HAP-1 (cell line): ENCODE results near the gene ANTXR2.

Experiments used
- DNase-seq, 2 experiments: peaks; one replicate each; pipeline ENCODE4 v3.0.0-alpha.2; 2016 to 2020; ENCODE audit warnings: low spot score in 2 of 2
- H3K27me3 ChIP-seq: fragments of 250-450 bp; sonication (Bioruptor Pico); 2 replicates; pipeline ENCODE4 v1.5.1; 2020; ENCODE audit warnings: low read depth, mild to moderate bottlenecking, moderate library complexity
- H3K36me3 ChIP-seq: fragments of 250-450 bp; sonication (Bioruptor Pico); replicated peaks from 2 replicates; pipeline ENCODE4 v1.5.1; 2020; ENCODE audit warnings: mild to moderate bottlenecking
- H3K4me1 ChIP-seq: fragments of 250-450 bp; sonication (Bioruptor Pico); 2 replicates; pipeline ENCODE4 v1.5.1; 2020; ENCODE audit warnings: mild to moderate bottlenecking
- H3K4me3 ChIP-seq: fragments of 250-450 bp; sonication (Bioruptor Pico); 2 replicates; pipeline ENCODE4 v1.5.1; 2020; ENCODE audit warnings: mild to moderate bottlenecking, moderate library complexity
- H3K9me3 ChIP-seq: fragments of 250-450 bp; sonication (Bioruptor Pico); 2 replicates; pipeline ENCODE4 v1.5.1; 2020; ENCODE audit warnings: mild to moderate bottlenecking, moderate library complexity
- in situ Hi-C: fragments of 300-500 bp; cut with MboI; formaldehyde crosslinking; loops from 3 replicates; pipeline ENCODE4 v1.14.3; 2020; ENCODE audit warnings: low sequenced_read_pairs, inconsistent platforms, mixed read lengths

Gene ANTXR2

GRCh38 chr4:79883290-79883689 is 189.7 kb downstream of the ANTXR2 start:
- Histone ChIP-seq H3K4me1 (no peaks in the 10 kb centered on the region), H3K27me3 (no peaks in the 10 kb centered on the region; the same call in 1 of the 2 replicates), H3K36me3 (no peaks in the 10 kb centered on the region), H3K4me3 (no peak overlapping the region), H3K9me3 (no peaks in the 10 kb centered on the region)
- in situ Hi-C loops = no loop called here
- no peak for DNase-seq

- Histone ChIP-seq H3K4me1 (no peaks in the 10 kb centered on the region), H3K4me3 (no peak overlapping the region), H3K27me3 (no peaks in the 10 kb centered on the region; the same call in 1 of the 2 replicates), H3K36me3 (no peaks in the 10 kb centered on the region), H3K9me3 (0 out of 2 replicates have a peak, but pooled peaks cover 2% of the 10 kb centered on the region)
- in situ Hi-C loops = no loop called here
- no peak for DNase-seq
These were observed 190.2 kb downstream of the ANTXR2 start for GRCh38 chr4:79882806-79883205.

GRCh38 chr4:79881407-79881806 is 191.6 kb downstream of the ANTXR2 start:
- no peaks in the 10 kb centered on the region; the same call in 1 of the 2 replicates for H3K4me1 ChIP-seq
- 0 out of 2 replicates have a peak, but pooled peaks cover 3% of the 10 kb centered on the region for H3K9me3 ChIP-seq
- no peaks in the 10 kb centered on the region; the same call in 1 of the 2 replicates for H3K27me3 ChIP-seq
- in situ Hi-C loops = no loop called here
- no peak for DNase-seq
- H3K36me3 ChIP-seq = no peaks in the 10 kb centered on the region
- no peak overlapping the region for H3K4me3 ChIP-seq

GRCh38 chr4:79877511-79877910 is 195.5 kb downstream of the ANTXR2 start:
- Histone ChIP-seq H3K36me3 (no peaks in the 10 kb centered on the region), H3K9me3 (0 out of 2 replicates have a peak, but pooled peaks cover 3% of the 10 kb centered on the region), H3K4me1 (no peaks in the 10 kb centered on the region; the same call in 1 of the 2 replicates), H3K27me3 (no peaks in the 10 kb centered on the region), H3K4me3 (no peak overlapping the region)
- in situ Hi-C loops = no loop called here
- no peak for DNase-seq

- Histone ChIP-seq H3K4me1 (no peaks in the 10 kb centered on the region; the same call in 1 of the 2 replicates), H3K27me3 (no peaks in the 10 kb centered on the region), H3K36me3 (no peaks in the 10 kb centered on the region), H3K9me3 (0 out of 2 replicates have a peak, but pooled peaks cover 3% of the 10 kb centered on the region), H3K4me3 (no peak overlapping the region)
- in situ Hi-C loops = no loop called here
- no peak for DNase-seq
These were observed 197.6 kb downstream of the ANTXR2 start for GRCh38 chr4:79875344-79875899.

GRCh38 chr4:79874197-79874596 is 198.8 kb downstream of the ANTXR2 start:
- Histone ChIP-seq H3K36me3 (no peaks in the 10 kb centered on the region), H3K4me3 (no peak overlapping the region), H3K4me1 (no peaks in the 10 kb centered on the region; the same call in 1 of the 2 replicates), H3K9me3 (0 out of 2 replicates have a peak, but pooled peaks cover 3% of the 10 kb centered on the region), H3K27me3 (no peaks in the 10 kb centered on the region)
- in situ Hi-C loops = no loop called here
- no peak for DNase-seq

GRCh38 chr4:79872738-79873137 is 200.3 kb downstream of the ANTXR2 start:
- no peak for DNase-seq
- no peak overlapping the region for H3K4me3 ChIP-seq
- no peaks in the 10 kb centered on the region; the same call in 1 of the 2 replicates for H3K4me1 ChIP-seq
- in situ Hi-C loops = no loop called here
- no peaks in the 10 kb centered on the region for H3K27me3 ChIP-seq
- H3K36me3 ChIP-seq = no peaks in the 10 kb centered on the region
- H3K9me3 ChIP-seq = 0 out of 2 replicates have a peak, but pooled peaks cover under 1% of the 10 kb centered on the region

- Histone ChIP-seq H3K27me3 (no peaks in the 10 kb centered on the region), H3K36me3 (no peaks in the 10 kb centered on the region), H3K4me3 (no peak overlapping the region), H3K4me1 (no peaks in the 10 kb centered on the region), H3K9me3 (no peaks in the 10 kb centered on the region)
- in situ Hi-C loops = no loop called here
- DNase-seq = no peak
These were observed 201.1 kb downstream of the ANTXR2 start for GRCh38 chr4:79871961-79872360.

- in situ Hi-C loops = no loop called here
- Histone ChIP-seq H3K27me3 (no peaks in the 10 kb centered on the region), H3K9me3 (no peaks in the 10 kb centered on the region), H3K4me3 (no peak overlapping the region), H3K4me1 (no peaks in the 10 kb centered on the region), H3K36me3 (no peaks in the 10 kb centered on the region)
- no peak for DNase-seq
These were observed 203.3 kb downstream of the ANTXR2 start for GRCh38 chr4:79869597-79870237.

- no peak for DNase-seq
- no peaks in the 10 kb centered on the region for H3K9me3 ChIP-seq
- in situ Hi-C loops = no loop called here
These were observed 207.8 kb downstream of the ANTXR2 start for GRCh38 chr4:79865201-79865597.

GRCh38 chr4:79864500-79865200 is 208.4 kb downstream of the ANTXR2 start:
- Histone ChIP-seq H3K27me3 (no peaks in the 10 kb centered on the region), H3K9me3 (no peaks in the 10 kb centered on the region), H3K36me3 (no peaks in the 10 kb centered on the region), H3K4me3 (no peak overlapping the region), H3K4me1 (no peaks in the 10 kb centered on the region)
- no peak for DNase-seq
- in situ Hi-C loops = no loop called here

More at GRCh38 chr4:79865201-79865597, 207.8 kb downstream of the ANTXR2 start:
- H3K36me3 ChIP-seq = no peaks in the 10 kb centered on the region
- no peaks in the 10 kb centered on the region for H3K27me3 ChIP-seq
- no peaks in the 10 kb centered on the region for H3K4me1 ChIP-seq
- H3K4me3 ChIP-seq = no peak overlapping the region

GRCh38 chr4:79863333-79863732 is 209.7 kb downstream of the ANTXR2 start:
- DNase-seq = no peak
- Histone ChIP-seq H3K4me1 (no peaks in the 10 kb centered on the region), H3K4me3 (no peak overlapping the region), H3K9me3 (no peaks in the 10 kb centered on the region), H3K36me3 (no peaks in the 10 kb centered on the region), H3K27me3 (no peaks in the 10 kb centered on the region)
- in situ Hi-C loops = no loop called here

- Histone ChIP-seq H3K4me1 (no peaks in the 10 kb centered on the region), H3K9me3 (no peaks in the 10 kb centered on the region), H3K36me3 (no peaks in the 10 kb centered on the region), H3K4me3 (no peak overlapping the region), H3K27me3 (no peaks in the 10 kb centered on the region)
- in situ Hi-C loops = no loop called here
- no peak for DNase-seq
These were observed 210.2 kb downstream of the ANTXR2 start for GRCh38 chr4:79862821-79863220.

GRCh38 chr4:79857811-79858210 is 215.2 kb downstream of the ANTXR2 start:
- no peaks in the 10 kb centered on the region for H3K4me1 ChIP-seq
- H3K4me3 ChIP-seq = no peak overlapping the region
- no peaks in the 10 kb centered on the region for H3K9me3 ChIP-seq
- in situ Hi-C loops = no loop called here
- DNase-seq = no peak
- no peaks in the 10 kb centered on the region for H3K36me3 ChIP-seq
- H3K27me3 ChIP-seq = no peaks in the 10 kb centered on the region
